Osteoblast (primary cell): ENCODE data around the gene POLR2L. TPM values are rescaled to one million over a fixed set of nuclear protein-coding genes. Genes with fewer than 3 reads are reported as not detected.

ENCODE experiments used
- DNase-seq: peaks from one replicate; pipeline ENCODE4 v3.0.0; 2011; ENCODE audit warnings: low spot score, mixed read lengths; ENCODE audit not compliant: insufficient read length; ENCODE audit errors: missing footprints
- H2AFZ ChIP-seq: 2 replicates; pipeline ENCODE4 v1.6.0; 2011; ENCODE audit warnings: mild to moderate bottlenecking, low read length
- H3K27ac ChIP-seq: 2 replicates; pipeline ENCODE4 v1.5.1; 2011; ENCODE audit warnings: mild to moderate bottlenecking, low read depth, low read length, moderate library complexity
- H3K27me3 ChIP-seq: 2 replicates; pipeline ENCODE4 v1.6.0; 2012; ENCODE audit warnings: mild to moderate bottlenecking, control low read depth, inconsistent platforms, low read length, moderate library complexity; ENCODE audit not compliant: insufficient read depth
- H3K36me3 ChIP-seq: 2 replicates; pipeline ENCODE4 v1.5.1; 2011; ENCODE audit warnings: mild to moderate bottlenecking, low read length, control low read depth, moderate library complexity; ENCODE audit not compliant: insufficient read depth
- H3K4me1 ChIP-seq: 2 replicates; pipeline ENCODE4 v1.5.1; 2011; ENCODE audit warnings: mild to moderate bottlenecking, low read length, control low read depth, moderate library complexity; ENCODE audit not compliant: insufficient read depth
- H3K4me2 ChIP-seq: 2 replicates; pipeline ENCODE4 v1.6.0; 2011; ENCODE audit warnings: mild to moderate bottlenecking, low read length; ENCODE audit not compliant: insufficient read depth
- H3K4me3 ChIP-seq: fragments of 200-600 bp; sonication (generic); 3 replicates; pipeline ENCODE4 v1.5.1; 2012; ENCODE audit warnings: mild to moderate bottlenecking, low read length, inconsistent platforms; ENCODE audit not compliant: insufficient read depth
- H3K79me2 ChIP-seq: 2 replicates; pipeline ENCODE4 v1.6.0; 2012; ENCODE audit warnings: mild to moderate bottlenecking, low read length, control low read depth, inconsistent platforms; ENCODE audit not compliant: insufficient read depth
- H3K9me3 ChIP-seq: 2 replicates; pipeline ENCODE4 v1.5.1; 2011; ENCODE audit warnings: low read depth, low read length, control low read depth
- H4K20me1 ChIP-seq: 2 replicates; pipeline ENCODE4 v1.6.0; 2012; ENCODE audit warnings: mild to moderate bottlenecking, low read length, control low read depth; ENCODE audit not compliant: insufficient read depth
- CTCF ChIP-seq: IDR thresholded peaks from 2 replicates; pipeline ENCODE4 v1.5.1; 2011; ENCODE audit warnings: mild to moderate bottlenecking, low read depth, low read length, moderate library complexity; ENCODE audit errors: extremely low read depth
- total RNA-seq: library from RNA; depleted of rRNA; stranded (reverse); fragments of >200 nt; gene quantifications from 2 replicates; pipeline ENCODE4 v1.2.3, GENCODE V29; 2012

Gene POLR2L
- total RNA-seq, 1 donor, result 60.8 TPM

GRCh38 chr11:796565-797295 is 45.6 kb downstream of the POLR2L start:
- H3K4me3 ChIP-seq, result peak overlapping the region; percentile 87
- H3K27ac ChIP-seq, result peak overlapping the region; percentile 65
- peak overlapping the region; percentile 86 for H3K4me2 ChIP-seq
- no peak for TF ChIP-seq CTCF
- peaks cover 4% of the 10 kb centered on the region for H3K79me2 ChIP-seq
- no peaks in the 10 kb centered on the region for H3K9me3 ChIP-seq
- peaks cover 2% of the 10 kb centered on the region for H4K20me1 ChIP-seq
- no peaks in the 10 kb centered on the region for H3K27me3 ChIP-seq
- peaks cover 12% of the 10 kb centered on the region for H3K36me3 ChIP-seq
- peak overlapping the region; percentile 85 for H2AFZ ChIP-seq
- peaks cover 17% of the 10 kb centered on the region for H3K4me1 ChIP-seq
- no peak for DNase-seq

GRCh38 chr11:795634-796564 is 46.4 kb downstream of the POLR2L start:
- Histone ChIP-seq H3K36me3 (peaks cover 7% of the 10 kb centered on the region), H3K79me2 (peaks cover 4% of the 10 kb centered on the region), H3K27ac (peak overlapping the region; percentile 59), H3K9me3 (no peaks in the 10 kb centered on the region), H3K27me3 (no peaks in the 10 kb centered on the region), H4K20me1 (peaks cover 6% of the 10 kb centered on the region), H3K4me3 (peak overlapping the region; percentile 87), H2AFZ (no peak overlapping the region), H3K4me2 (peak overlapping the region; percentile 86), H3K4me1 (peaks cover 17% of the 10 kb centered on the region)
- TF ChIP-seq CTCF, result no peak
- DNase-seq, result peak; percentile 100

- Histone ChIP-seq H3K79me2 (peaks cover 4% of the 10 kb centered on the region), H3K4me1 (peaks cover 17% of the 10 kb centered on the region), H3K36me3 (peaks cover 7% of the 10 kb centered on the region), H3K9me3 (no peaks in the 10 kb centered on the region), H4K20me1 (peaks cover 6% of the 10 kb centered on the region), H3K4me2 (peak overlapping the region; percentile 86), H3K4me3 (peak overlapping the region; percentile 87), H2AFZ (no peak overlapping the region), H3K27me3 (no peaks in the 10 kb centered on the region), H3K27ac (no peak overlapping the region)
- no peak for DNase-seq
- no peak for TF ChIP-seq CTCF
Observed at GRCh38 chr11:794766-795633, 47.3 kb downstream of the POLR2L start.
